Measurements from ENCODE around the gene NABP2.
"Not testable (repeated sequence)": the region's sequence is repeated elsewhere in the genome, so short reads cannot be mapped to it uniquely, and the experiment has no call there.

Gene NABP2

DNA sequence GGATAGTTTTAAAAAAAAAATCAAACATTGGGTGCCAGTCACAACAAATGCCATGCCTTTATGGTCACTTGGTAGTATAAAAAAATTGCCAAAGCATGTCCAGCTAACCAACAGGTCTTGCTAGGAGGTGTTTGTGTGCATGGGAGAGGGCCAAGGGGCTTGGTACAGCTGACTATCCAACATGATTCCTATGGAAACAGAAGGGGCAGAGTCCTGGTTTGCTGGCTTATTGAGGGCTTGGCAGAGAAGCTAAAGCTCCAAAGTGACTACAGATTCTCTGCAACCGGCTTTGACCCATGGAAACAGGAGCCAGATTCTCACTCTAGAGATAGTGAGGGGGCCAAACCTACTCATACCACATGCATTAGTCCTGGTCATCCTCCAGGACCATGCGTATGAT lies 48.3 kb downstream of the NABP2 start:
- DNase-seq (ENCODE audit: low read depth in 1 of 2, low spot score in 1 of 2) = not testable (repeated sequence)

DNA sequence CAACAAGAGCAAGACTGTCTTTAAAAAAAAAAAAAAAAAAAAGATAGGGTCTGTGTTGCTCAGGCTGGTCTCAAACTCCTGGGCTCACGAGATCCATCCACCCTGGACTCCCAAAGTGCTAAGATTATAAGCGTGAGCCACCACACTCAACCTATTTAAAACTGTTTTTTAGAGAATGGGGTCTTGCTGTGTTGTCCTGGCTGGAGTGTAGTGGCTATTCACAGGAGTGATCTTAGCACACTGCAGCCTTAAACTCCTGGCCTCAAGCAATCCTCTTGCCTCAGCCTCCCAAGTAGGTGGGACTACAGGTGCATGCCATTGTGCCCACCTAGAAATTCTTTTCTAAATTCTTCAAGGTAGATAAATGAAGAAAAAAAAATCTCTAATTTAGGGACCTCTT lies 50.2 kb downstream of the NABP2 start:
- DNase-seq (ENCODE audit: low read depth in 1 of 2, low spot score in 1 of 2) = no peak

DNA sequence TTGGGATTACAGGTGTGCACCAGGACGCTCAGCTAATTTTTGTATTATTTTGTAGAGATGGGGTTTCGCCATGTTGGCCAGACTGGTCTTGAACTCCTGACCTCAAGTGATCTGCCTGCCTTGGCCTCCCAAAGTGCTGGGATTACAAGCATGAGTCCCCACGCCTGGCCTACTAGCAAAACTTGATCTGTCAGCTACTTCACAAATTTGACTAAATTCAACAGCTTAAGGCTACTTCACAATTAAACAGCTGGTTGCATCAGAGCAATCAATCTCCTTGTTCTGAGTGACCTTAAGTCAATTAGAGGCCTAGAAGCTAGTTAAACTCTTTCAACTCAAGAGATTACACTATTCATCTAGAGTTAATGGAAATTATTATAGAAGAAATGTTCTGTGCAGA lies 54.8 kb downstream of the NABP2 start:
- no peak for DNase-seq (ENCODE audit: low read depth in 1 of 2, low spot score in 1 of 2)
